Panc1 (cell line): ENCODE data around the gene NRP1.

Experiments
- CTCF ChIP-seq: fragments of 450-650 bp; IDR thresholded peaks from 2 replicates; pipeline ENCODE4 v1.5.1; 2017; ENCODE audit warnings: mild to moderate bottlenecking
- POLR2AphosphoS5 ChIP-seq: IDR thresholded peaks from 2 replicates; pipeline ENCODE4 v1.6.1; 2012; ENCODE audit warnings: mild to moderate bottlenecking, low read depth, low read length, moderate library complexity

GRCh38 chr10:33345236-33345635 lies 10.8 kb upstream of the NRP1 start:
- TF ChIP-seq CTCF: no peak
- no peak for TF ChIP-seq POLR2AphosphoS5
